IMR-90 (cell line): ENCODE data around the gene ARHGEF10L. TPM values are rescaled to one million over a fixed set of nuclear protein-coding genes. Genes with fewer than 3 reads are reported as not detected.

Experiments
- ATAC-seq: fragments of 200-7000 bp; cut with Tn5 transposase; 2 replicates; pipeline ENCODE4 v1.9.1; 2020; ENCODE audit warnings: low read depth, mild to moderate bottlenecking, moderate library complexity
- BruUV-seq: library from RNA; stranded (reverse); fragments of 400-500 nt; replicated peaks from 2 replicates; lab custom pipeline; 2021; lab: Mats Ljungman, UMichigan
- CTCF ChIA-PET: fragments of 300-600 bp; formaldehyde crosslinking; extraction: SDS; loops from one replicate; lab custom pipeline; 2021; ENCODE audit warnings: antibody characterized with exemption; lab: Yijun Ruan, JAX
- POLR2A ChIA-PET: fragments of 300-600 bp; sonication (Branson Sonifier 250); formaldehyde crosslinking; loops from one replicate; lab custom pipeline; 2022; ENCODE audit warnings: antibody characterized with exemption; ENCODE audit not compliant: unreplicated experiment; lab: Charles Lee
- DNase-seq: peaks from one replicate; pipeline ENCODE4 v3.0.0; 2013
- H2AFZ ChIP-seq: replicated peaks from 2 replicates; pipeline ENCODE3; 2013; ENCODE audit warnings: low read length, mild to moderate bottlenecking; ENCODE audit not compliant: poor library complexity
- H2AK5ac ChIP-seq: 2 replicates; pipeline ENCODE4 v1.6.1; 2013; ENCODE audit warnings: low read depth, low read length, inconsistent platforms
- H2AK9ac ChIP-seq: replicated peaks from 2 replicates; pipeline ENCODE3; 2013; ENCODE audit warnings: mild to moderate bottlenecking, low read depth, low read length, moderate library complexity; ENCODE audit not compliant: poor library complexity
- H2BK120ac ChIP-seq: 2 replicates; pipeline ENCODE4 v1.6.1; 2013; ENCODE audit warnings: low read depth, low read length, inconsistent platforms
- H2BK15ac ChIP-seq: 3 replicates; pipeline ENCODE4 v1.6.1; 2013; ENCODE audit warnings: low read depth, low read length, inconsistent platforms
- H2BK20ac ChIP-seq: 2 replicates; pipeline ENCODE4 v1.6.1; 2013; ENCODE audit warnings: low read depth, mild to moderate bottlenecking, inconsistent platforms, low read length, moderate library complexity
- H2BK5ac ChIP-seq: 2 replicates; pipeline ENCODE4 v1.6.1; 2013; ENCODE audit warnings: mild to moderate bottlenecking, low read depth, low read length, inconsistent platforms; ENCODE audit not compliant: poor library complexity, severe bottlenecking
- H3K14ac ChIP-seq: replicated peaks from 2 replicates; pipeline ENCODE4 v1.6.1; 2013; ENCODE audit warnings: low read depth, low read length, inconsistent platforms
- H3K18ac ChIP-seq: 2 replicates; pipeline ENCODE4 v1.6.1; 2013; ENCODE audit warnings: low read depth, low read length, control low read depth
- H3K23ac ChIP-seq: 2 replicates; pipeline ENCODE4 v1.6.1; 2013; ENCODE audit warnings: low read depth, low read length, inconsistent platforms
- H3K27ac ChIP-seq: 2 replicates; pipeline ENCODE4 v1.5.1; 2013; ENCODE audit warnings: mild to moderate bottlenecking, control low read depth, low read length; ENCODE audit not compliant: insufficient read depth
- H3K27me3 ChIP-seq: 2 replicates; pipeline ENCODE4 v1.6.1; 2013; ENCODE audit warnings: low read length; ENCODE audit not compliant: control insufficient read depth, insufficient read depth
- H3K36me3 ChIP-seq: 2 replicates; pipeline ENCODE4 v1.6.1; 2013; ENCODE audit warnings: low read length, mixed read lengths; ENCODE audit not compliant: control insufficient read depth, insufficient read depth
- H3K4ac ChIP-seq: 2 replicates; pipeline ENCODE4 v1.6.1; 2013; ENCODE audit warnings: low read depth, low read length, inconsistent platforms
- H3K4me1 ChIP-seq: 2 replicates; pipeline ENCODE4 v1.6.1; 2013; ENCODE audit warnings: low read length, mixed read lengths; ENCODE audit not compliant: control insufficient read depth, insufficient read depth
- H3K4me2 ChIP-seq: 2 replicates; pipeline ENCODE4 v1.6.1; 2013; ENCODE audit warnings: low read depth, mild to moderate bottlenecking, control low read depth, low read length, moderate library complexity
- H3K4me3 ChIP-seq: 2 replicates; pipeline ENCODE4 v1.5.1; 2013; ENCODE audit warnings: low read depth, mild to moderate bottlenecking, control low read depth, low read length, moderate library complexity; ENCODE audit not compliant: insufficient read depth
- H3K56ac ChIP-seq: 2 replicates; pipeline ENCODE4 v1.6.1; 2013; ENCODE audit warnings: low read length, inconsistent platforms; ENCODE audit not compliant: insufficient read depth; ENCODE audit errors: extremely low read depth
- H3K79me1 ChIP-seq, 2 experiments: 2 replicates each; pipeline ENCODE4 v1.6.1; 2013; ENCODE audit warnings: low read length in 2 of 2, inconsistent platforms in 1 of 2, low read depth in 1 of 2
- H3K9ac ChIP-seq: 2 replicates; pipeline ENCODE4 v1.6.1; 2013; ENCODE audit warnings: low read depth, low read length, control low read depth
- H3K9me1 ChIP-seq: 2 replicates; pipeline ENCODE4 v1.6.1; 2013; ENCODE audit warnings: low read length, inconsistent platforms; ENCODE audit not compliant: insufficient read depth
- H3K9me3 ChIP-seq: 2 replicates; pipeline ENCODE4 v1.6.1; 2013; ENCODE audit warnings: low read length; ENCODE audit not compliant: control insufficient read depth, insufficient read depth
- H4K20me1 ChIP-seq: 2 replicates; pipeline ENCODE4 v1.6.1; 2013; ENCODE audit warnings: low read length, inconsistent platforms; ENCODE audit not compliant: insufficient read depth
- H4K5ac ChIP-seq: 2 replicates; pipeline ENCODE4 v1.6.1; 2013; ENCODE audit warnings: mild to moderate bottlenecking, low read depth, low read length, control low read depth
- H4K8ac ChIP-seq, 2 experiments: 2 replicates each; pipeline ENCODE4 v1.6.1; 2013; ENCODE audit warnings: low read depth in 2 of 2, low read length in 2 of 2, control low read depth in 1 of 2, inconsistent platforms in 1 of 2
- H4K91ac ChIP-seq: 2 replicates; pipeline ENCODE4 v1.6.1; 2013; ENCODE audit warnings: low read depth, low read length, inconsistent platforms; ENCODE audit not compliant: insufficient read depth
- BHLHE40 ChIP-seq: fragments of 150-350 bp; IDR thresholded peaks from 2 replicates; pipeline ENCODE4 v1.6.1; 2016; ENCODE audit warnings: mild to moderate bottlenecking, low read depth, low read length
- CEBPB ChIP-seq: IDR thresholded peaks from 2 replicates; pipeline ENCODE4 v1.6.1; 2012; ENCODE audit warnings: low read depth, low read length, improper control_type of control experiment
- CHD1 ChIP-seq: IDR thresholded peaks from 2 replicates; pipeline ENCODE4 v1.6.1; 2012; ENCODE audit warnings: low read depth, low read length, improper control_type of control experiment
- ELK1 ChIP-seq: fragments of 150-350 bp; IDR thresholded peaks from 2 replicates; pipeline ENCODE4 v1.6.1; 2016; ENCODE audit warnings: low read depth, mild to moderate bottlenecking, low read length, moderate library complexity, borderline replicate concordance
- MAZ ChIP-seq: IDR thresholded peaks from 2 replicates; pipeline ENCODE4 v1.6.1; 2012; ENCODE audit warnings: low read depth, mild to moderate bottlenecking, low read length, improper control_type of control experiment, moderate library complexity, borderline replicate concordance
- POLR2A ChIP-seq: IDR thresholded peaks from 2 replicates; pipeline ENCODE4 v1.6.1; 2012; ENCODE audit warnings: mild to moderate bottlenecking, low read depth, low read length
- USF2 ChIP-seq: fragments of 150-350 bp; IDR thresholded peaks from 2 replicates; pipeline ENCODE4 v1.6.1; 2017; ENCODE audit warnings: mild to moderate bottlenecking, antibody characterized with exemption, low read length, low read depth
- WGBS, 2 experiments: methylation state at CpG; one replicate each; pipeline versions ENCODE4 v1.1.5 to v1.1.7; 2013; ENCODE audit warnings: missing lambda C conversion rate in 2 of 2; ENCODE audit not compliant: insufficient read length in 1 of 2; ENCODE audit errors: extremely low coverage in 2 of 2; 5-methylcytosine and 5-hydroxymethylcytosine counted together
- dilution Hi-C: fragments of 300-500 bp; cut with HindIII; formaldehyde crosslinking; loops from one replicate; pipeline ENCODE4 v1.14.3; 2018; ENCODE audit warnings: low sequenced_read_pairs; ENCODE audit not compliant: unreplicated experiment
- in situ Hi-C: fragments of 300-500 bp; cut with MboI; formaldehyde crosslinking; loops from 3 replicates; pipeline ENCODE4 v1.14.3; 2019; ENCODE audit warnings: low sequenced_read_pairs, inconsistent platforms, mixed read lengths
- intact Hi-C: fragments of 100-400 bp; cut with micrococcal nuclease; formaldehyde crosslinking; loops from 2 replicates; pipeline ENCODE4 v1.10.0; 2022
- polyA plus RNA-seq, 3 experiments: library from polyadenylated mRNA; depleted of rRNA; stranded (reverse); fragments of >200 nt; gene quantifications; 2 replicates each; pipeline ENCODE4 v1.2.3, GENCODE V29; 2012; ENCODE audit warnings: low replicate concordance in 1 of 3
- total RNA-seq: library from RNA; depleted of rRNA; stranded (reverse); fragments of >200 nt; gene quantifications from 2 replicates; pipeline ENCODE4 v1.2.3, GENCODE V29; 2012

Gene ARHGEF10L
- total and polyA plus RNA-seq, 2 of the 4 experiments (the other 2 are of a cell fraction): 4.8 to 12.4 TPM

- TF ChIP-seq ELK1: no peak
- no peak for TF ChIP-seq BHLHE40
Observed at GRCh38 chr1:17697458-17697857, 158.0 kb downstream of the ARHGEF10L start (continued).

- 80% methylated on average over 1 of the region's 19 CpGs; no CpG with 5 or more reads in 1 of the 2 experiments for WGBS, 2 experiments
- no peak overlapping the region for H3K18ac ChIP-seq
- no peaks in the 10 kb centered on the region for H3K79me1 ChIP-seq
- H3K9me3 ChIP-seq: no peaks in the 10 kb centered on the region
- DNase-seq (no peak), ATAC-seq (no peak)
- no peak overlapping the region for H3K56ac ChIP-seq
- no peak overlapping the region for H2AK5ac ChIP-seq
- H3K27me3 ChIP-seq: peaks cover 2% of the 10 kb centered on the region; the same call in 1 of the 2 replicates
- no peak overlapping the region for H4K91ac ChIP-seq
- H3K4me3 ChIP-seq: no peak overlapping the region
- dilution Hi-C loops: no loop called here
- no TSS peak for BruUV-seq
- no peak for TF ChIP-seq CHD1
- no peak for TF ChIP-seq CEBPB
- no peak for TF ChIP-seq USF2
- TF ChIP-seq MAZ: no peak
- no peak for TF ChIP-seq POLR2A
- H3K4me1 ChIP-seq: peaks cover 2% of the 10 kb centered on the region; the same call in 1 of the 2 replicates
- H2BK5ac ChIP-seq: no peak overlapping the region
- CTCF ChIA-PET: no interaction called here
- no peak overlapping the region for H3K4ac ChIP-seq
- in situ Hi-C loops: no loop called here
- no peak overlapping the region for H4K8ac ChIP-seq
- H3K4me2 ChIP-seq: no peak overlapping the region
- no peaks in the 10 kb centered on the region; the same call in 1 of the 2 replicates for H3K36me3 ChIP-seq
- H4K20me1 ChIP-seq: no peaks in the 10 kb centered on the region
- no peak overlapping the region for H2BK20ac ChIP-seq
- intact Hi-C loops: no loop called here
- H3K23ac ChIP-seq: no peak overlapping the region
- no peak overlapping the region for H3K14ac ChIP-seq
- H4K5ac ChIP-seq: no peak overlapping the region
- H2AFZ ChIP-seq: no peak overlapping the region
- no peak overlapping the region for H3K9ac ChIP-seq
- H3K27ac ChIP-seq: no peak overlapping the region
- no peak overlapping the region for H2BK15ac ChIP-seq
- H3K9me1 ChIP-seq: no peaks in the 10 kb centered on the region
- H2AK9ac ChIP-seq: no peak overlapping the region
- POLR2A ChIA-PET: no interaction called here
- H2BK120ac ChIP-seq: no peak overlapping the region
Observed at GRCh38 chr1:17699581-17699980, 160.1 kb downstream of the ARHGEF10L start.
